T-helper 2 cell treated with Interferon-gamma antibody and Interleukin-4, amounts not matched to agents 5 μg/mL and 100 μg/mL, for 36 hours (primary cell): ENCODE data around the gene DCTN2.
A peak's percentile ranks its signal among the peaks of the same experiment; 100 is the strongest.
"Not testable (repeated sequence)": the region's sequence is repeated elsewhere in the genome, so short reads cannot be mapped to it uniquely, and the experiment has no call there.

Experiments used
- DNase-seq: peaks from one replicate; pipeline ENCODE4 v3.0.0; 2021; ENCODE audit warnings: low spot score
- H3K27ac Mint-ChIP-seq: one replicate; pipeline ENCODE4 v1.8.0; 2021; ENCODE audit warnings: mild to moderate bottlenecking, mixed read lengths
- H3K27me3 Mint-ChIP-seq: one replicate; pipeline ENCODE4 v1.8.0; 2021; ENCODE audit warnings: low read depth, mixed read lengths
- H3K36me3 Mint-ChIP-seq: one replicate; pipeline ENCODE4 v1.8.0; 2021; ENCODE audit warnings: low read depth, mixed read lengths
- H3K4me1 Mint-ChIP-seq: one replicate; pipeline ENCODE4 v1.8.0; 2021; ENCODE audit warnings: low read depth, mixed read lengths
- H3K4me3 Mint-ChIP-seq: one replicate; pipeline ENCODE4 v1.8.0; 2022; ENCODE audit warnings: mild to moderate bottlenecking, moderate library complexity, mixed read lengths
- H3K9me3 Mint-ChIP-seq: one replicate; pipeline ENCODE4 v1.8.0; 2021; ENCODE audit warnings: mixed read lengths

The DCTN2 gene

GRCh38 chr12:57522887-57523705, 23.9 kb downstream of the DCTN2 start:
- Mint-ChIP-seq H3K4me3 (peak overlapping the region; percentile 97), H3K9me3 (no peaks in the 10 kb centered on the region), H3K4me1 (peaks cover 41% of the 10 kb centered on the region), H3K27me3 (peaks cover 5% of the 10 kb centered on the region), H3K27ac (peak overlapping the region; percentile 90), H3K36me3 (peaks cover 48% of the 10 kb centered on the region)
- DNase-seq = no peak

GRCh38 chr12:57522011-57522886, 24.7 kb downstream of the DCTN2 start, which contains the start of gene MBD6:
MBD6 (plus strand) TSS chr12:57522824; CDS start chr12:57524304, 1,480 bp downstream.
- peaks cover 5% of the 10 kb centered on the region for H3K27me3 Mint-ChIP-seq
- H3K4me3 Mint-ChIP-seq = peak within 1 kb of the TSS; percentile 97
- peak within 1 kb of the TSS; percentile 100 for H3K27ac Mint-ChIP-seq

GRCh38 chr12:57521525-57522010, 25.4 kb downstream of the DCTN2 start:
- peaks cover 54% of the 10 kb centered on the region for H3K36me3 Mint-ChIP-seq
- H3K4me1 Mint-ChIP-seq = peaks cover 46% of the 10 kb centered on the region
- H3K9me3 Mint-ChIP-seq = no peaks in the 10 kb centered on the region
- peak; percentile 27 for DNase-seq
- H3K27ac Mint-ChIP-seq = peak overlapping the region; percentile 100
- H3K4me3 Mint-ChIP-seq = peak overlapping the region; percentile 97
- H3K27me3 Mint-ChIP-seq = peaks cover 5% of the 10 kb centered on the region

More at GRCh38 chr12:57522011-57522886, 24.7 kb downstream of the DCTN2 start, which contains the start of gene MBD6:
- Mint-ChIP-seq H3K9me3 (no peaks in the 10 kb centered on the region), H3K4me1 (peaks cover 46% of the 10 kb centered on the region), H3K36me3 (peaks cover 54% of the 10 kb centered on the region)
- peak; percentile 94 for DNase-seq

GRCh38 chr12:57520053-57520818, 26.8 kb downstream of the DCTN2 start, which contains the start of gene DDIT3:
DDIT3 (minus strand) TSS chr12:57520514; CDS start chr12:57517406, 3,108 bp downstream.
- Mint-ChIP-seq H3K4me1 (peaks cover 46% of the 10 kb centered on the region), H3K27me3 (peaks cover 5% of the 10 kb centered on the region), H3K9me3 (no peaks in the 10 kb centered on the region), H3K36me3 (peaks cover 67% of the 10 kb centered on the region), H3K27ac (peak within 1 kb of the TSS; percentile 100), H3K4me3 (peak within 1 kb of the TSS; percentile 97)
- DNase-seq = peak; percentile 99

GRCh38 chr12:57519796-57520052, 27.3 kb downstream of the DCTN2 start:
- Mint-ChIP-seq H3K9me3 (no peaks in the 10 kb centered on the region), H3K36me3 (peaks cover 65% of the 10 kb centered on the region), H3K27ac (peak overlapping the region; percentile 100), H3K27me3 (peaks cover 5% of the 10 kb centered on the region), H3K4me1 (peaks cover 44% of the 10 kb centered on the region), H3K4me3 (peak overlapping the region; percentile 97)
- DNase-seq = no peak

GRCh38 chr12:57518920-57519795, 27.8 kb downstream of the DCTN2 start:
- Mint-ChIP-seq H3K9me3 (no peaks in the 10 kb centered on the region), H3K27me3 (peaks cover 5% of the 10 kb centered on the region), H3K4me3 (peak overlapping the region; percentile 97), H3K36me3 (peaks cover 65% of the 10 kb centered on the region), H3K4me1 (peaks cover 41% of the 10 kb centered on the region), H3K27ac (peak overlapping the region; percentile 100)
- no peak for DNase-seq

- peak overlapping the region; percentile 22 for H3K27ac Mint-ChIP-seq
- peaks cover 62% of the 10 kb centered on the region for H3K36me3 Mint-ChIP-seq
- DNase-seq = no peak
- H3K27me3 Mint-ChIP-seq = peaks cover 5% of the 10 kb centered on the region
- peaks cover 33% of the 10 kb centered on the region for H3K4me1 Mint-ChIP-seq
- H3K4me3 Mint-ChIP-seq = peak overlapping the region; percentile 97
- H3K9me3 Mint-ChIP-seq = no peaks in the 10 kb centered on the region
These were observed 28.6 kb downstream of the DCTN2 start for GRCh38 chr12:57518176-57518919.

GRCh38 chr12:57517718-57518117, 29.3 kb downstream of the DCTN2 start:
- peaks cover 30% of the 10 kb centered on the region for H3K4me1 Mint-ChIP-seq

GRCh38 chr12:57517187-57517586, 29.8 kb downstream of the DCTN2 start:
- no peak for DNase-seq
- Mint-ChIP-seq H3K27me3 (peaks cover 5% of the 10 kb centered on the region), H3K36me3 (peaks cover 70% of the 10 kb centered on the region), H3K9me3 (no peaks in the 10 kb centered on the region), H3K4me1 (peaks cover 29% of the 10 kb centered on the region), H3K4me3 (no peak overlapping the region), H3K27ac (peak overlapping the region; percentile 58)

More at GRCh38 chr12:57517718-57518117, 29.3 kb downstream of the DCTN2 start:
- not testable (repeated sequence) for DNase-seq, H3K27me3 Mint-ChIP-seq, H3K9me3 Mint-ChIP-seq, H3K27ac Mint-ChIP-seq
- H3K4me3 Mint-ChIP-seq = peak overlapping the region; percentile 30
- peaks cover 65% of the 10 kb centered on the region for H3K36me3 Mint-ChIP-seq

- Mint-ChIP-seq H3K36me3 (peaks cover 74% of the 10 kb centered on the region), H3K4me1 (peaks cover 24% of the 10 kb centered on the region), H3K4me3 (no peak overlapping the region), H3K27me3 (peaks cover 3% of the 10 kb centered on the region), H3K27ac (peak overlapping the region; percentile 58), H3K9me3 (no peaks in the 10 kb centered on the region)
- no peak for DNase-seq
These were observed 30.3 kb downstream of the DCTN2 start for GRCh38 chr12:57516617-57517153.

GRCh38 chr12:57515934-57516541, 31.0 kb downstream of the DCTN2 start:
- Mint-ChIP-seq H3K9me3 (no peaks in the 10 kb centered on the region), H3K27ac (no peak overlapping the region), H3K4me3 (no peak overlapping the region), H3K27me3 (peaks cover 3% of the 10 kb centered on the region), H3K36me3 (peaks cover 77% of the 10 kb centered on the region), H3K4me1 (peaks cover 19% of the 10 kb centered on the region)
- no peak for DNase-seq
